Measurements from ENCODE around the gene CTXN2. TPM values are rescaled to one million over a fixed set of nuclear protein-coding genes. Genes with fewer than 3 reads are reported as not detected.

Gene CTXN2
- total and polyA plus RNA-seq, 10 of the 15 experiments (the other 5 are each of a cell fraction or from before 2014, with no cell fraction given) = 0.01 to 0.09 TPM; not detected in 8

DNA sequence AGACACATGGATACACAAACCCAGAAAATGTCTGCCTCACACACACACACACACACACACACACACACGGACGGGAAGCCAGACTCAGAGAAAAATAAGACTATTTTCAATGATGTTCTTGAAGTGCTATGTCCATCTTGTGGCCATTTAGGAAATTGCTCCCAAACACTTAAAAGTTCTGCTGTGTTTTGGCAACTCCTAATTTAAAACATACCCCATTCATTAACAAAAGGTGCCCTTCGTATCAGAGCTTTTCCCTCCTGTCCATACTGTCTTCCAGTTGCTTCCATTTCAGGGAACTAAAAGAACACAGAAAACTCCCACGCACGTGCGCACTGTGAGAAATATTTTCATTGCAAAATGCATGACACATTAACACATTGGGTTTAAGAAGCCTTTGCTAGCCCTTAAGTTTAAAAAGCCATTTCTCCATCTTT is 59.2 kb downstream of the CTXN2 start (continued):
- TF ChIP-seq, protein P1, sequence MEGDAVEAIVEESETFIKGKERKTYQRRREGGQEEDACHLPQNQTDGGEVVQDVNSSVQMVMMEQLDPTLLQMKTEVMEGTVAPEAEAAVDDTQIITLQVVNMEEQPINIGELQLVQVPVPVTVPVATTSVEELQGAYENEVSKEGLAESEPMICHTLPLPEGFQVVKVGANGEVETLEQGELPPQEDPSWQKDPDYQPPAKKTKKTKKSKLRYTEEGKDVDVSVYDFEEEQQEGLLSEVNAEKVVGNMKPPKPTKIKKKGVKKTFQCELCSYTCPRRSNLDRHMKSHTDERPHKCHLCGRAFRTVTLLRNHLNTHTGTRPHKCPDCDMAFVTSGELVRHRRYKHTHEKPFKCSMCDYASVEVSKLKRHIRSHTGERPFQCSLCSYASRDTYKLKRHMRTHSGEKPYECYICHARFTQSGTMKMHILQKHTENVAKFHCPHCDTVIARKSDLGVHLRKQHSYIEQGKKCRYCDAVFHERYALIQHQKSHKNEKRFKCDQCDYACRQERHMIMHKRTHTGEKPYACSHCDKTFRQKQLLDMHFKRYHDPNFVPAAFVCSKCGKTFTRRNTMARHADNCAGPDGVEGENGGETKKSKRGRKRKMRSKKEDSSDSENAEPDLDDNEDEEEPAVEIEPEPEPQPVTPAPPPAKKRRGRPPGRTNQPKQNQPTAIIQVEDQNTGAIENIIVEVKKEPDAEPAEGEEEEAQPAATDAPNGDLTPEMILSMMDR (IDR thresholded peaks at IDR 0.05 in 2 of 3, conservative IDR thresholded peaks at IDR 0.05 in 1 of 3; ENCODE audit: control insufficient read depth in 2 of 3, extremely low read depth in 1 of 3, insufficient read depth in 1 of 3, low read depth in 3 of 3, low read length in 3 of 3) = peak; percentile 71 to 73 (median 73)
- TF ChIP-seq, protein P2, sequence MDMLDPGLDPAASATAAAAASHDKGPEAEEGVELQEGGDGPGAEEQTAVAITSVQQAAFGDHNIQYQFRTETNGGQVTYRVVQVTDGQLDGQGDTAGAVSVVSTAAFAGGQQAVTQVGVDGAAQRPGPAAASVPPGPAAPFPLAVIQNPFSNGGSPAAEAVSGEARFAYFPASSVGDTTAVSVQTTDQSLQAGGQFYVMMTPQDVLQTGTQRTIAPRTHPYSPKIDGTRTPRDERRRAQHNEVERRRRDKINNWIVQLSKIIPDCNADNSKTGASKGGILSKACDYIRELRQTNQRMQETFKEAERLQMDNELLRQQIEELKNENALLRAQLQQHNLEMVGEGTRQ (IDR thresholded peaks at IDR 0.05; ENCODE audit: borderline replicate concordance, low read depth, low read length) = no peak
- TF ChIP-seq HCFC1 (IDR thresholded peaks at IDR 0.05; ENCODE audit: low read length) = no peak
- no peak for TF ChIP-seq ASH2L (IDR thresholded peaks at IDR 0.05; ENCODE audit: borderline replicate concordance, low read depth)
- peak; percentile 67; the same call in 1 of the 2 replicates for TF ChIP-seq SMC3 (IDR thresholded peaks at IDR 0.05; ENCODE audit: borderline replicate concordance, low read length)
- no peak for TF ChIP-seq KDM1A (IDR thresholded peaks at IDR 0.05; ENCODE audit: borderline replicate concordance)
- no peak for TF ChIP-seq TCF3 (IDR thresholded peaks at IDR 0.05; ENCODE audit: borderline replicate concordance, insufficient read depth, low read depth, low read length)
- TF ChIP-seq ZNF207 (IDR thresholded peaks at IDR 0.05; ENCODE audit: borderline replicate concordance) = no peak
- TF ChIP-seq, protein P3, sequence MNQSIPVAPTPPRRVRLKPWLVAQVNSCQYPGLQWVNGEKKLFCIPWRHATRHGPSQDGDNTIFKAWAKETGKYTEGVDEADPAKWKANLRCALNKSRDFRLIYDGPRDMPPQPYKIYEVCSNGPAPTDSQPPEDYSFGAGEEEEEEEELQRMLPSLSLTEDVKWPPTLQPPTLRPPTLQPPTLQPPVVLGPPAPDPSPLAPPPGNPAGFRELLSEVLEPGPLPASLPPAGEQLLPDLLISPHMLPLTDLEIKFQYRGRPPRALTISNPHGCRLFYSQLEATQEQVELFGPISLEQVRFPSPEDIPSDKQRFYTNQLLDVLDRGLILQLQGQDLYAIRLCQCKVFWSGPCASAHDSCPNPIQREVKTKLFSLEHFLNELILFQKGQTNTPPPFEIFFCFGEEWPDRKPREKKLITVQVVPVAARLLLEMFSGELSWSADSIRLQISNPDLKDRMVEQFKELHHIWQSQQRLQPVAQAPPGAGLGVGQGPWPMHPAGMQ (IDR thresholded peaks at IDR 0.05; ENCODE audit: borderline replicate concordance) = no peak
- TF ChIP-seq, protein P4, sequence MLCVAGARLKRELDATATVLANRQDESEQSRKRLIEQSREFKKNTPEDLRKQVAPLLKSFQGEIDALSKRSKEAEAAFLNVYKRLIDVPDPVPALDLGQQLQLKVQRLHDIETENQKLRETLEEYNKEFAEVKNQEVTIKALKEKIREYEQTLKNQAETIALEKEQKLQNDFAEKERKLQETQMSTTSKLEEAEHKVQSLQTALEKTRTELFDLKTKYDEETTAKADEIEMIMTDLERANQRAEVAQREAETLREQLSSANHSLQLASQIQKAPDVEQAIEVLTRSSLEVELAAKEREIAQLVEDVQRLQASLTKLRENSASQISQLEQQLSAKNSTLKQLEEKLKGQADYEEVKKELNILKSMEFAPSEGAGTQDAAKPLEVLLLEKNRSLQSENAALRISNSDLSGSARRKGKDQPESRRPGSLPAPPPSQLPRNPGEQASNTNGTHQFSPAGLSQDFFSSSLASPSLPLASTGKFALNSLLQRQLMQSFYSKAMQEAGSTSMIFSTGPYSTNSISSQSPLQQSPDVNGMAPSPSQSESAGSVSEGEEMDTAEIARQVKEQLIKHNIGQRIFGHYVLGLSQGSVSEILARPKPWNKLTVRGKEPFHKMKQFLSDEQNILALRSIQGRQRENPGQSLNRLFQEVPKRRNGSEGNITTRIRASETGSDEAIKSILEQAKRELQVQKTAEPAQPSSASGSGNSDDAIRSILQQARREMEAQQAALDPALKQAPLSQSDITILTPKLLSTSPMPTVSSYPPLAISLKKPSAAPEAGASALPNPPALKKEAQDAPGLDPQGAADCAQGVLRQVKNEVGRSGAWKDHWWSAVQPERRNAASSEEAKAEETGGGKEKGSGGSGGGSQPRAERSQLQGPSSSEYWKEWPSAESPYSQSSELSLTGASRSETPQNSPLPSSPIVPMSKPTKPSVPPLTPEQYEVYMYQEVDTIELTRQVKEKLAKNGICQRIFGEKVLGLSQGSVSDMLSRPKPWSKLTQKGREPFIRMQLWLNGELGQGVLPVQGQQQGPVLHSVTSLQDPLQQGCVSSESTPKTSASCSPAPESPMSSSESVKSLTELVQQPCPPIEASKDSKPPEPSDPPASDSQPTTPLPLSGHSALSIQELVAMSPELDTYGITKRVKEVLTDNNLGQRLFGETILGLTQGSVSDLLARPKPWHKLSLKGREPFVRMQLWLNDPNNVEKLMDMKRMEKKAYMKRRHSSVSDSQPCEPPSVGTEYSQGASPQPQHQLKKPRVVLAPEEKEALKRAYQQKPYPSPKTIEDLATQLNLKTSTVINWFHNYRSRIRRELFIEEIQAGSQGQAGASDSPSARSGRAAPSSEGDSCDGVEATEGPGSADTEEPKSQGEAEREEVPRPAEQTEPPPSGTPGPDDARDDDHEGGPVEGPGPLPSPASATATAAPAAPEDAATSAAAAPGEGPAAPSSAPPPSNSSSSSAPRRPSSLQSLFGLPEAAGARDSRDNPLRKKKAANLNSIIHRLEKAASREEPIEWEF (IDR thresholded peaks at IDR 0.05; ENCODE audit: insufficient replicate concordance, low read depth, low read length) = no peak
- peak; percentile 65; the same call in 1 of the 2 replicates for TF ChIP-seq YY1 (IDR thresholded peaks at IDR 0.05; ENCODE audit: low read depth, low read length)
- TF ChIP-seq RUNX3 (IDR thresholded peaks at IDR 0.05; ENCODE audit: low read length) = 0 out of 2 replicates have a peak, but pooled peaks have one; percentile 18
